Measurements from ENCODE around the gene PTPN20.
A peak's percentile ranks its signal among the peaks of the same experiment; 100 is the strongest.

The PTPN20 gene

DNA sequence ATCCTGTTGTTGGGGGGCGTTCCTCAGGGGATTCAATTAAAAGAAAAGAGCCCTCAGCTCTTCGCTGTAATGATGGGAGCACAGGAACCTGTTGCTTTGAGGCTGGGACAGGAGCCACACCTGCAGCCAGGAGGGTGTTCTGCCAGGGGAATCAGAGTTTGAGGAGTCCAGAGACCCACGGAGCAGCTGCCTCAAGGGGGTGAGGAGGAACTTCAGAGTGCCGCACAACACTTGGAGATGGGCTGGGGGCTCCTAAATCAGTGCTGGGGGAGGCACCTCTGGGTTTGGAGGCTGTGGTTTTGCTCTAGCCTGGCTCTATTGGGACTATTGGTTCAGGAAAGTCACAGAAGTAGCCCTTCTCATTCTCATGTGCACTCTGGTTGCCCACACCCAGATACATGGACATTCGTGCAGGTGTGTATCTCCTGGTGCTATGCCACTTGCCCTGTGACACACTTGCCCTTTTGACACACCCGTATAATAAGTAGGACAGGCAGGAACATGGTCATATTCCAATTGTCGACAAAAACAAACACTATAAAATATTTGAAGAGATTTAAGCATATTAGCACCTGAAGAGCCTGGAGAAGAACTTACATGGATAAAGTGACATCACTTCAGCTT, 98.1 kb downstream of the PTPN20 start:
- no peaks in the 10 kb centered on the region for H3K27me3 Mint-ChIP-seq
- no peak overlapping the region for H3K27ac Mint-ChIP-seq
- H3K4me3 Mint-ChIP-seq: no peak overlapping the region
- H3K9me3 Mint-ChIP-seq: no peaks in the 10 kb centered on the region
- no peaks in the 10 kb centered on the region for H3K36me3 Mint-ChIP-seq
- H3K4me1 Mint-ChIP-seq: no peaks in the 10 kb centered on the region

GRCh38 chr10:47010036-47010435, 98.8 kb downstream of the PTPN20 start:
- Mint-ChIP-seq H3K36me3 (no peaks in the 10 kb centered on the region), H3K27ac (no peak overlapping the region), H3K27me3 (no peaks in the 10 kb centered on the region), H3K4me1 (no peaks in the 10 kb centered on the region), H3K4me3 (no peak overlapping the region), H3K9me3 (no peaks in the 10 kb centered on the region)

DNA sequence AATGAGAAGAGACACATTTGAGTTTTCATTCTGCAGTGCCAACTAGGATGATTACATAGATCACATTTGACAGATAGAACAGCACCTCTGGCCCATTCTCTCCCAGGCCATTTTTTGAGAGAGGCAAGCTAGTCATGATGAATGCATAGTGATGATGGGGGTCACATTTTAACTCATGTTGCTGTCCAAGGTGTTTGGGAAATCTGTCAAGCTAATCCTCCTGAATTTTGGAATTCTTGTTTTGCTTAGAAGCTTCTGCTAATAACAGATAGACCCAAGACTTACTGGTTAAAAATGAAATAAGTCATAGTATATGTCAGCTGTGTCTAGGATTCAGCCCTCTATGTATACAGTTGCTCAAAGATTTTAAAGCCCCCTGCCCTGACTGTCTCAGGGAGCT, 101.0 kb downstream of the PTPN20 start:
- Mint-ChIP-seq H3K4me1 (no peaks in the 10 kb centered on the region), H3K4me3 (no peak overlapping the region), H3K27me3 (no peaks in the 10 kb centered on the region), H3K9me3 (no peaks in the 10 kb centered on the region), H3K27ac (no peak overlapping the region), H3K36me3 (no peaks in the 10 kb centered on the region)

DNA sequence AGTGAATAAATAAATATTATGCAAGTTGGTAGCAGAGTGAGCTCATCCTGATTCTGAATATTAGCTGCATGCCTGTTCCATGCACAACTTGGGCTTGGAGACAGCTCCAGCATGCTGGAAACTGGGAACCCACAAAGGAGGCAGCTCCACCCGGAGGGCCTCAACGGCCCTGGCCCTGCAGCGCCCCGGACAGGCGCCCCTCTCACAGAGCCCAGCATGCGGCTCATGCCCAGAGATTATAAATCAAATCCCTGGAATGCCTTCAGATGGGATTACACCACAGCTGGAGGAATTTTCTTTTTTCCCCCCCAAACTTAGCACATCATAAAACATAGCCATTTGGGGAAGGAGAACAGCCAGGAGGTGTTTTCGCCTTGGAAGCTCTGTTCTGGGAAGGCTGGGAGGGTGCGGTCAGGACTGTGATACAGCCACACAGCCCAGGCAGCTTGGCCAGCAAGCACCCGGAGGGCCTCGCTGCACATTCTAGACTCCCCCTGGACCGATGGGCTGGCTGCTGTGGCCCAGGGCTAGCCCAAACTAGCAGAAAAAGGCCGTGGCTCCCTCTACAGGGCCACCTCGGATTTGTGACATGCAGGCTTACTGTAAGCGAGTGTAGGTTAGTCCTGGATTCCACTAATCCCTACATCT, 102.4 kb downstream of the PTPN20 start:
- Mint-ChIP-seq H3K9me3 (no peaks in the 10 kb centered on the region), H3K36me3 (no peaks in the 10 kb centered on the region), H3K27ac (no peak overlapping the region), H3K4me1 (no peaks in the 10 kb centered on the region), H3K27me3 (no peaks in the 10 kb centered on the region), H3K4me3 (no peak overlapping the region)

DNA sequence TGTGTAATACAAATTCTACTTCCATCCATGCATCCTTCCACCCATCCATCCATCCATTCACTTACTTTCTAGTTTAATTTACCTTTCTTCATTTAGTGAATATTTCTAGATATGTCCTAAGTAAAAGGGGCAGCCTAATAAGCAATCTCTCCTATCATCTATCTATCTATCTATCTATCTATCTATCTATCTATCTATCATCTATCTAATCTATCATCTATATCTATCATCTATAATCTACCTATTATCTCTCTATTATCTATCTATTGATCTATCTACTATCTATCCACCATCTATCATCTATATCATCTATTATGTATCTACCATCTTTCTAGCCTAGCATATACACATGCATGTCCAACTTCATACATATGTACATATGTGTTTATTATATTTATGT, 104.2 kb downstream of the PTPN20 start:
- H3K27me3 Mint-ChIP-seq: no peaks in the 10 kb centered on the region
- no peaks in the 10 kb centered on the region for H3K9me3 Mint-ChIP-seq
- H3K27ac Mint-ChIP-seq: no peak overlapping the region
- H3K36me3 Mint-ChIP-seq: no peaks in the 10 kb centered on the region
- H3K4me3 Mint-ChIP-seq: no peak overlapping the region
- H3K4me1 Mint-ChIP-seq: no peaks in the 10 kb centered on the region

DNA sequence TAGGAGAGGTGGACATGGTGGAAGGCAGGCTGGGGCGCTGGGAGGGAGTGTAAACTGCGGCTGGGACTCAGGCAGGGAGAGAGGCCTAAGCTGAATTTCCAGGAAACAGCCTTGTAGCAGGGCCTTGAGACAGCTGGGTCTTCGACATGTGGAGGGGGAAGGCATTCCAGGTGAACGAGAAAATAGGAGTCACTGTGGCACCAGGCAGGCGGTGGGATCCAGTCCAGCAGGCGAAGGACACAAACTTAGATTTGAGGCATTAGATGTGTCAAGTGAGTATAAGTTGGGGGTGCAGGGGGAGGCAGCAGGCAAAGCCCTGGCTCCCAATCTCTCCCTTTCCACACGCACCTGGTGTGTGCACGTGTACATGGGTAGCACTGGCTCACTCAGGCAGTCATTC, 105.3 kb downstream of the PTPN20 start:
- Mint-ChIP-seq H3K4me3 (no peak overlapping the region), H3K36me3 (no peaks in the 10 kb centered on the region), H3K27ac (no peak overlapping the region), H3K9me3 (no peaks in the 10 kb centered on the region), H3K27me3 (no peaks in the 10 kb centered on the region), H3K4me1 (no peaks in the 10 kb centered on the region)

DNA sequence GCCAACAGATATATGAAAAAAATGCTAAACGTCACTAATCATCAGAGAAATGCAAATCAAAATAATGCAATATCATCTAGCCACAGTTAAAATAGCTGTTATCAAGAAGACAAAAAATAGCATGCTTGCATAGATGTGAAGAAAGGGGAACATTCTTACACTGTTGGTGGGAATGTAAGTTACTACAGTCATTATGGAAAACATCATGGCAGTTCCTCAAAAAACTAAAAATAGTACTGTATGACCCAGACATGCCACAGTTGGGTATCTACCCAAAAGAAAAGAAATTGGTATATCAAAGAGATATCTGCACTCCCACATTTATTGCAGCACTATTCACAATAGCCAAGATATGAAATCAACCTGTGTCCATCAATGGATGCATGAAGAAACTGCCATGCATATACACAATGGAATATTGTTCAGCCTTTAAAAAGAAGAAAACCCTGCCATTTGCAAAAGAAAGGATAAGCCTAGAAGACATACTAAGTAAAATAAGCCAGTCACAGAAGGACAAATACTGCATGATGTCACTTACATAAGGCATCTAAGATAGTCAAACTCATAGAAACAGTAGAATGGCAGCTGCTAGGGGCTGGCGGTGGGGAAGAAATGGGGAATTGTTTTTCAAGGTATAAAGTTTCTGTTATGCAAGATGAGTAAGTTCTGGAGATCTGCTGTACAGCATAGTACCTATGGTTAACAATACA, 107.0 kb downstream of the PTPN20 start:
- Mint-ChIP-seq H3K27me3 (no peaks in the 10 kb centered on the region), H3K4me1 (no peaks in the 10 kb centered on the region), H3K9me3 (no peaks in the 10 kb centered on the region), H3K27ac (no peak overlapping the region), H3K4me3 (no peak overlapping the region), H3K36me3 (no peaks in the 10 kb centered on the region)

GRCh38 chr10:47019155-47020145, 108.2 kb downstream of the PTPN20 start:
- Mint-ChIP-seq H3K4me3 (no peak overlapping the region), H3K4me1 (peaks cover under 1% of the 10 kb centered on the region), H3K27me3 (no peaks in the 10 kb centered on the region), H3K36me3 (no peaks in the 10 kb centered on the region), H3K27ac (no peak overlapping the region), H3K9me3 (no peaks in the 10 kb centered on the region)

GRCh38 chr10:47020471-47020870, 109.2 kb downstream of the PTPN20 start:
- H3K27me3 Mint-ChIP-seq: no peaks in the 10 kb centered on the region
- H3K4me3 Mint-ChIP-seq: no peak overlapping the region
- H3K27ac Mint-ChIP-seq: no peak overlapping the region
- H3K9me3 Mint-ChIP-seq: no peaks in the 10 kb centered on the region
- H3K36me3 Mint-ChIP-seq: no peaks in the 10 kb centered on the region
- H3K4me1 Mint-ChIP-seq: peaks cover 6% of the 10 kb centered on the region

GRCh38 chr10:47021850-47022249, 110.6 kb downstream of the PTPN20 start:
- Mint-ChIP-seq H3K4me1 (peaks cover 6% of the 10 kb centered on the region), H3K27me3 (no peaks in the 10 kb centered on the region), H3K4me3 (no peak overlapping the region), H3K36me3 (no peaks in the 10 kb centered on the region), H3K9me3 (no peaks in the 10 kb centered on the region), H3K27ac (no peak overlapping the region)

DNA sequence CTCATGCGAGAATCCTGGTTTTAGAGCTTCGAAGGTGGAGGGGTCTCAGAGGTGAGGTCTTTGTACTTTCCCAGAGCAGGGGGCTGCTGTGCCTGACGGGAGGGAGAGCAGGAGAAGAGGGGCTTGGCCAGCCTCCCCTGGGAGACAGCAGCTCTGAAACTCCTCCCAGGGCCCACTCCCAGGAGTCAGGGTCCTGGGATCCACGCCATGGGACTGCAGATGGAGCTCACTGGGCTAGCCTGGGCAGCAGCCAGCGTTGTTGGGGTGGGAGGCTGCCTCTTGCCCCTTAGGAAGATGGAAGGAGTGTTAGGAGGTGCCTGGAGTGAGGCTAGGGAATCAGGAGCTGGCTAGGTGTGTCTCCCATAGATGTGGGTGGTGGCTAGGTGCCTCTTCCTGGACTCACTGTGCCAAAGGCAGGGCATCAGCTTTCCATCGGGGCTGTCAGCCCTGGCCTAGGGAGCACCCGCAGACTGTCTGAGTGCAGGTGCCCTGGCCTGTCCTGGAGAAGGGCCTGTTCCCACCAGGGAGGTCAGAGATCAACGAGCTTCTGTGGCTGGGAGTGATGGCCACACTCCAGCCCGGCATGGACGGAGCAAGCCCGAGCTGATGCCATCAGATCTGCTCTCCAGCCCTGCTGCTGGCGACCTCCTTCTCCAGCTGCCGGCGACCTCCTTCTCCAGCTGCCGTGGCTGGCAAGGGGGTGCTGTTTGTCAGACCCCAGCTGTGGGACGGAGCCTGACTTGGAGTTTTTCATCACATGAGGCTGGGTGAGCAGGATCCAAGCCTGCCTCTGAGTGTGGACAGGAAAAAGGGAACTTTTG, 111.3 kb downstream of the PTPN20 start:
- Mint-ChIP-seq H3K9me3 (no peaks in the 10 kb centered on the region), H3K36me3 (no peaks in the 10 kb centered on the region), H3K27me3 (no peaks in the 10 kb centered on the region), H3K27ac (no peak overlapping the region), H3K4me3 (no peak overlapping the region), H3K4me1 (peaks cover 6% of the 10 kb centered on the region)

DNA sequence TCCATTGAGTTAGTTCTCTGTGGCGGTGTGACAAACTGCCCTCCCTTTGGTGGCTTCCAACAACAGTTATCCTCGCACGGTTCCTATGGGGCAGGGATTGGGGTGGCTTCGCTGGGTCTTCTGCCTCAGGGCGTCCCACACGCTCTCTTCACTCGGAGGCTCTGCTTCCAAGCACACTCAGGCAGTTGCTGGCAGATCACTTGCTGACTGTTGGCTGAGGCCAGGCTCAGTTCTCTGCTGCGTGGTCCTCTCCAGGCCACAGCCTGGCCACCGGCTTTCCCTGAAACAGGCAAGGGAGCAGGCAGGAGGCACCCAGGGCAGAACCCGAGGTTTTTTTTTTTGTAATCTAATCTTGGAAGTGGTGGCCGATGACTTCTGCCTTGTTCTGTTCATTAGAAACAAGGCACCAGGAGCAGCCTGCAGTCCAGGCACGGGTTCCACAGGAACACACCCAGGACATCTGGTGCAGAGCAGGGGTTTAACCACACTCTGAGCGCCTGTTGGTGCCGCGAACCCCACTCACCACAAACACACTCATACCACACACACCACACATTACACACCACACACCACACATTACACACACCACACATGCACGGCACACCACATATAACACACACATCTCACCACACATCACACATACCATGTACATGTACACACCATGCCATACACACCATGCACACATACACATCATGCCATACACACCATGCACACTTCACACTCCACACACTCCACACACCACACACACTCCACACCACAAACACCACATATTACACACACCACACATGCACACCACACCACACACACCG, 112.2 kb downstream of the PTPN20 start:
- H3K36me3 Mint-ChIP-seq: no peaks in the 10 kb centered on the region
- no peaks in the 10 kb centered on the region for H3K9me3 Mint-ChIP-seq
- H3K4me3 Mint-ChIP-seq: no peak overlapping the region
- H3K27me3 Mint-ChIP-seq: no peaks in the 10 kb centered on the region
- peaks cover 6% of the 10 kb centered on the region for H3K4me1 Mint-ChIP-seq
- no peak overlapping the region for H3K27ac Mint-ChIP-seq

GRCh38 chr10:47024046-47024322, 112.8 kb downstream of the PTPN20 start:
- no peaks in the 10 kb centered on the region for H3K27me3 Mint-ChIP-seq
- H3K27ac Mint-ChIP-seq: no peak overlapping the region

GRCh38 chr10:47024399-47025252, 113.4 kb downstream of the PTPN20 start:
- peaks cover 6% of the 10 kb centered on the region for H3K4me1 Mint-ChIP-seq
- no peaks in the 10 kb centered on the region for H3K27me3 Mint-ChIP-seq
- no peaks in the 10 kb centered on the region for H3K9me3 Mint-ChIP-seq
- peak overlapping the region; percentile 38 for H3K27ac Mint-ChIP-seq
- H3K36me3 Mint-ChIP-seq: no peaks in the 10 kb centered on the region
- H3K4me3 Mint-ChIP-seq: no peak overlapping the region

More at GRCh38 chr10:47024046-47024322, 112.8 kb downstream of the PTPN20 start:
- peaks cover 6% of the 10 kb centered on the region for H3K4me1 Mint-ChIP-seq
- H3K4me3 Mint-ChIP-seq: no peak overlapping the region
- H3K9me3 Mint-ChIP-seq: no peaks in the 10 kb centered on the region
- H3K36me3 Mint-ChIP-seq: no peaks in the 10 kb centered on the region
